ENCODE data around the gene ANKK1.
A peak's percentile ranks its signal among the peaks of the same experiment; 100 is the strongest.

ANKK1 gene

DNA sequence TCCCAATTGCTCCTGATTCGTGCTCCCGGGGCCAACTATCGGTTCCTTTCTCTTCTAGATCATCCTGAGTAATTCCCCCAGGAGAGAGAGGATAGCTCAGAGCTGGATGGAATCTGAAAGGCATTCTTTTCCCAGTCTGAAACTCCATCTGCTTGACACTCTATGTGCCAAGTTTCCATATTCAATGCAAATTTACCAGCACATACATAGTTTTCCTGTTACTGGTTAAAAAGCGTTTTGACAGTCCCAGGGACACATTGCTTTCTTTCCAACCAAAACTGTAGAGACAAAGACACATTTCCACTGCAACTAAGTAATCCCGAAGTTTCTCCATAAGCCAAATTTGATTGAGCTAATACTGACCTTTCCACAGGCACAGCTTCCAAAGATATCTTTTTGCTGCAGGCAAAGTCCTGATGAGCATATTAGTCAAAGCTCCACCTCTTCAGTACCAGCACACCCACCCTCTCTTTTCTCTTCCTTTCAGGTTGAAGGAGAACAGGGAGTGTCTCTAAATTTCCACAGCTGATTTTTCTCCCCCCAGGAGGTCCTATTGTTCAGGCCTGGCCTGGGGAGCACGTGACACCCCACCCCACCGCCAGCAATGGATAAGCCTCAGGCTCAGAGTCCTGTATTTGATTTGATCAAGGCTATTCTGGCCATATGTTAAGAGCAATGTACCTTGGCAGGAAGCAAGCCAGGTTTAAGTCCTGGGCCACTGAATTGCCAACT is 9.7 kb upstream of the ANKK1 start:
- DNase-seq (ENCODE audit: low spot score), result no peak

DNA sequence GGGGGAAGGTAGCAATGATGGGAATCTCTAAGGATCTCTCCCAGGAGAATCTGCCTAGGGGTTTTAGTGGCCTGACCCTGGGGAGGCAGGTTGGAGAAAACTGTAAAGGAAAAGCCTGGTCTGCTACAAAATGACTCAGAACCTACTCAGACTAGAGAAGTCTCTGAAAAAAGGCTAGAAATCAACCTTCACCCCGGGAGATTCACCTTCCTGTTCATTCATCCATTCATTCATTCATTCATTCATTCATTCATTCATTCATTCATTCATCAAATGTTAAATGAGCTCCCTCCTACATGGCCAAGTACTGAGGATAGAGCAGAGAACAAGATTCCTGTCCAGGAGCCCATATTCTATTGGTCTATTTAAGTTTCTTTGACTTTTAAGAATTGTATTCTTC is 8.9 kb upstream of the ANKK1 start:
- no peak for DNase-seq (ENCODE audit: low spot score)

DNA sequence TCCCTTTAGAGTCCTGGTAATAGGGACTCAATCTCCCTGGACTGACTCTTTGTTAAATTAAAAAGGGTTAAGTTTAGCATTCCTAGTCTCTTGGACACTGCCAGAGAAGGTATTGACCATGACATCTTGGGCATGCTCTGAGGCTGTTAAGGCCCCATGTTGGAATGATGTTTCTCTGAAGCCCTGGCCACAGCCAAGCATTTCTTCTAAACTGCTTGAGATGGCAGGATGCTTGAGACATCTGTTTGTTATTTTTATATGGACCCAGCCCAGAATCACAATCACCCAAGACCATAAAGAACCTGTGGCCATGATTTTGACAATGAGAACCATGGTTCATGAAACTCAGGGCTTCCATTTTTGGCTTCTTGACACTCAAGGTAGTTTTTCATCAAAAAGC is 5.5 kb upstream of the ANKK1 start:
- no peak for DNase-seq (ENCODE audit: low spot score)

DNA sequence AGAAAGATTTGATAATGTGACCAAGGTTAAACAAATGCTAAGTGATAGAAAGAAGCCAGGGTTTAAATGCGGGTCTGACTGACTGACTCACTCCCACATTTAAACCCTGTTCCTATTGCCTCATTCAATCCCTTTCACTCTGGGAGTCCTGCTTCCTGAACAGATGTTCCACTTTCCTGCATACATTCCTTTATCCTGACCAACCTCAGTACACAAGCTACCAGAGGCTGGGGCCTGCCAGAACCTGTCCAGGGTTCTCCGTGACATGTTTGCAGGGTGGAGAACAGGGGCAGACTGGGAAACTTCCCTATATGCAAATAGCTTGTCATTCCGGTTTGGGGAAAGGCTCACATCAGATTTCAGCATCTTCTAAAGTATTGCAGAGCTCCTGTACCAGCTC is 3.0 kb upstream of the ANKK1 start:
- DNase-seq (ENCODE audit: low spot score), result no peak

DNA sequence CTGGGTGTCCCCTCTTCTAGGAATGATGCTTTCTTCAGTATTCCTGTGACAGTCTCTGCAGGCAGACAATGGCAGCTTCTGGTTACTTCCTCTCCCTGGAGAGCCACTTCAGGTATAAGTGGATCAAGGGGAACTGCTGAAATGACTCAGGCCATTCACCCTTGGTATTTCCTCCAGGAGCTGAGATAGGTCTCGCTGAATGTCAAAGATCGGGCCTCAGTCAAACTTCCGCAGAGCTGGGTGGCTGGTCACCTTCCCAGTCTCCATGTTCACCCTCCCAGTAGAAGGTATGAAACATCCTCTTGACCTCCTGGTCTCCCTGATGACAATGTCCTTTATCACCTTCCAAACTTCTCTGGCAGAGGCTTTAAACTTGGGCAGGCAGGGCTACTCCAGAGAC is 1.8 kb upstream of the ANKK1 start:
- DNase-seq (ENCODE audit: low spot score), result no peak

DNA sequence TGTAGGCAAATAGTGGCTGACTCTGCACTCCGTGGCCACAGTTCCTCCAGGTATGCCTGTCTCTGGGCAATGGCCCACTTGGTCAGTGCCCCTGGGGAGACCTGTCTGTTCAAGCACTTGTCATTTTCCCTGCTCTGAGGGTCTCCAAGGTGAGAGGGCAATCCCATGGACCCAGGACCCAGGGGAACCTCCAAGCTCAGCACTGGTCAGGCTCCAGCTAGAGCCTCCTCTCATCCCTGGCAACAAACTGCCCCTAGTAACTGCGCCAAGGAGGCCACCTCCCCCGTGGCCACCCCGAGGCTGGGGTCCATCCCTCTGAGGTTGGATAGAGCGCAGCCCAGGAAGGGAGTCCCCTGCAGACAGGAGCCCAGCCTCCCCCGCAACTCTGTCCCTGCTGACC is 713 bp upstream of the ANKK1 start:
- DNase-seq (ENCODE audit: low spot score), result no peak

DNA sequence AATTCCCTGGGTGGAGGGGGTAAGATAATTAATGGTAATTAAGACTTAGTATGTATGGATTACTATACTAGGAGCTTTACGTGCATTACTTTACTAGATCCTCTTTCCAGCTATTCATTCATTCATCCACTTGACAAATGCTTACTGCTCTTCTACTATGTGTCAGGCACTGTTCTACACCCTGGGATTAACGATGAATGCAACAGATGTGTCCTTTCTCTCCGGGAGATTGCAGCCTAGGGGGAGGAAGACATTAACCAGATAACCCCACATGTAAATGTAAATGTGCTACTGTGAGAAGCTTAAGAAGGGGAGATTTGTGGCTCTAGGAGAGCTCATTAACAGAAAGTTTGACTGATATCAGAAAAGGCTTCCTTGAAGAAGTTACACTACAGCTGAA is 1.7 kb downstream of the ANKK1 start:
- no peak for DNase-seq (ENCODE audit: low spot score)

DNA sequence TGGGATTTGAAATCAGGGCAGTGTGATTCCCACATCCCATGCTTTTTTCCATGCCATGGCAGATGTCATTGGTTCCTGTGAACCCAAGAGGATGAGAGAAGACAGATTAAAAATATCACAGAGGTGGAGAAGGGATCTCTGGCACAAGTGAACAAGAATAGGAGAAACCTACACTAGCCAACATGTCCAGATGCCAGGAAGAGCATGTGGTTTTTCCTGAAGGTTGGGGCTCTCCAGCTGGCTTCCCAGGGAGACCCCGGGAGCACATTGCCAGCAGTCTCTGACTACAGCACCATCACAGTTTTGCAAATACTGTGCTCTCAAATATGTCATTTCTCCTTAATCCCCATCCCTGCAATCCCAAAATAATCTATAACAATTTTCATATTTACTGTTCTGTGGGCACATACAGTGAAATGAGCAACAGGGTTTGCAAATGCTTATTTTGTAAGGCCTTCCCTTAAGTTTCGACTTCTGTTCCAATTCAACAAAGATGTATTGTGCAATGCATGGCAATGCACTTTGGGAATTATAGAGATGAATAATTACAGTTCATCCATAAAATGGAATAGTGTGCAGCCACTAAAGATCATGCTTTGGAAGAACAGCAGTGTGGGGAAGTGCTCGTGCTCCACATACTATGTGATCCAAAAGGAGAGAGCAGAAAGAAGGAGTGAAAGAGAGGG is 4.8 kb downstream of the ANKK1 start:
- DNase-seq (ENCODE audit: low spot score), result no peak

DNA sequence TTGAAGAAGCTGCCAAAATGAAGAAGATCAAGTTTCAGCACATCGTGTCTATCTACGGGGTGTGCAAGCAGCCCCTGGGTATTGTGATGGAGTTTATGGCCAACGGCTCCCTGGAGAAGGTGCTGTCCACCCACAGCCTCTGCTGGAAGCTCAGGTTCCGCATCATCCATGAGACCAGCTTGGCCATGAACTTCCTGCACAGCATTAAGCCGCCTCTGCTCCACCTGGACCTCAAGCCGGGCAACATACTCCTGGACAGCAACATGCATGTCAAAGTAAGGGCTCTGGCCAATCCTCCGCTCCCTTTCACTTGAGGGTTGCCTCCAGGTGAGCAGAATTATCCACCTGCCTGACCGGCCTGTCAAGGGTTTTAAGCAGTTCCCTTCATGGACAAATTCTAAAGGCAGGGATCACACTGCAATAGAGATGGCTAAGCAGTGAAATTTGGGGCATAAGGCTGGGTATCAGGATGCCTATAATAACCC is 6.0 kb downstream of the ANKK1 start:
- no peak for DNase-seq (ENCODE audit: low spot score)

DNA sequence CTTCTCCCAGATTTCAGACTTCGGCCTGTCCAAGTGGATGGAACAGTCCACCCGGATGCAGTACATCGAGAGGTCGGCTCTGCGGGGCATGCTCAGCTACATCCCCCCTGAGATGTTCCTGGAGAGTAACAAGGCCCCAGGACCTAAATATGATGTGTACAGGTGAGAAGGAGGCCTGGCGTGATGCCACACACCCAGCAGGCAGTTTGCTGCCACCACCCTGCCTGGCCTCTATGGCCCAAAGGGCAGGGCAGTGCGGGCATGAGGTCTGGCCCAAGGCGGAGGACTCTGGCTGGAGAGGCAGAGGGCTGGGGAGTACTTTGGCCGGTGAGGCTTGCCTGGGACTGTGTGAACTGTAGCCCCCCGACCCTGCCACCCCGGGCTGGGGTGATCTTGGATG is 7.3 kb downstream of the ANKK1 start:
- DNase-seq (ENCODE audit: low spot score), result no peak

DNA sequence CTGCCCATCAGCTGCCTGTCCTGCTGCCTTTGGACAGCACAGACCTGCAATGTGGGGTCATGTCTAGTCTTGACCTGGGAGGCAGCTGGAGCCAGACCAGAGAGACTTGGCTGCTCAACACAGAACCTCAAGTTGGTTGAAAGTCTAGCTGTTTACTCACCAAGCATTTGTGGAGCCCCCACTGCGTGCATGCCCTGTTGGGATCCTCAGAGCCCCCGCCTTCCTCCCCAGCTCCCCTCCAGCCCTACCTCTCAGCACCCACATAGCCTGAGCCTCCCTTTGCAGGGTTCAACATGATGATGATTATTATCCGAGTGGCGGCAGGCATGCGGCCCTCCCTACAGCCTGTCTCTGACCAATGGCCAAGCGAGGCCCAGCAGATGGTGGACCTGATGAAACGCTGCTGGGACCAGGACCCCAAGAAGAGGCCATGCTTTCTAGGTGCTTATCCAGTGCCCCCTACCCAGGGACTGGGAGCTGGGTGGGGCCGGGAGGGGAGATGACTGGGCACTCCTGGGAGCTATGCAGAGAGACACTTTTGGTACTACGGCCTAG is 8.3 kb downstream of the ANKK1 start:
- no peak for DNase-seq (ENCODE audit: low spot score)

DNA sequence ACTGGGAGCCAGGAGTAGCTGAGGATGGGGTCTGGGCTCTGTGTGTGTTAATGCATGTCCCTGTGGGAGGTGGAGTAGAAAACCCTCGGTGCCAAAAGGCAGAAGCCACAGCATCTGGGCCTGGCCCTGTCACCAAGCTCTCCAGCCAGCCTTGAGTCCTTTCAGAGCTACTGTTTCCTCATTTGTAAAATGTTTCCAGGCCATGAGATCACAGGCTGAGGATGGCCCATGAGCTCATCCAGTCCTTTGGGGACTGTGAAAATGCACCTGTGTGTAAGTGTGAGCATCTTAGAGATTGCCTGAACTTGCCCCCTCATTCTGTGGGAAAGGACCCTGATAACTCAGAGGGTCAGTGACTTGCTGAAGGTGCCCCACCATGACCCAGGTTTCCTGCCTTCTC is 9.1 kb downstream of the ANKK1 start:
- no peak for DNase-seq (ENCODE audit: low spot score)

DNA sequence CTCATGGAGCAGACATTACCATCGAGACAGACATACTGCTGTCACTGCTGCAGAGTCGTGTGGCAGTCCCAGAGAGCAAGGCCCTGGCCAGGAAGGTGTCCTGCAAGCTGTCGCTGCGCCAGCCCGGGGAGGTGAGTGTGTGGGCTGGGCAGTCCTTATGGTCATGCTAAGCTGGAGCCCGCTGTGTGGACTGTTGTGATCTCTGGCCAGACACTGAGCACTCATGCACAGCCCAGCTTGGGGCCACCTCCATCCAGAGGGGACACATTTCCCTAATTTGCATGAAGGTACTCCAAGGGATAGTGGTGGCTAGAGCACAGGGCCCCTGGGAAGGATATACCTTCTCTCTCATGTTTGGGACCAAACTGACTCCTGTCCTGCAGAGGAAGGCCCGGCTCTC is 9.6 kb downstream of the ANKK1 start:
- DNase-seq (ENCODE audit: low spot score), result no peak

DNA sequence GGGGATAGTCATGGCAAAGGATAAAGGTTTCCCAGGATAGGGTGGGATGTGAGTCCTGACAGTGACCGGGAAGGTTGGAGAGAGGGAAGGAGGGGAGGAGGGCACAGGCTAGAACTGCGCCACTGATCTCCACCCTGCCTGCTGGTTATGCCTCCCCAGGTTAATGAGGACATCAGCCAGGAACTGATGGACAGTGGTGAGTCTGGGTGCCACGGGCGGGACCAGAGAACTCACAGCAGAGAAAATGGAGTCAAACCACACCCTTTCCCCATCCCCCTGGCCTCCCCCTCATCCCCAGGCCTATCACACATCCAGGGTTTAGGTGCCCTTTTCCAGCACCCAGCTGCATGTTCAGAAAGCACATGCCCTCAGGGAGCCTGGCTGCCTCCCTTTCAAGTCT is 10.2 kb downstream of the ANKK1 start:
- DNase-seq (ENCODE audit: low spot score), result no peak

DNA sequence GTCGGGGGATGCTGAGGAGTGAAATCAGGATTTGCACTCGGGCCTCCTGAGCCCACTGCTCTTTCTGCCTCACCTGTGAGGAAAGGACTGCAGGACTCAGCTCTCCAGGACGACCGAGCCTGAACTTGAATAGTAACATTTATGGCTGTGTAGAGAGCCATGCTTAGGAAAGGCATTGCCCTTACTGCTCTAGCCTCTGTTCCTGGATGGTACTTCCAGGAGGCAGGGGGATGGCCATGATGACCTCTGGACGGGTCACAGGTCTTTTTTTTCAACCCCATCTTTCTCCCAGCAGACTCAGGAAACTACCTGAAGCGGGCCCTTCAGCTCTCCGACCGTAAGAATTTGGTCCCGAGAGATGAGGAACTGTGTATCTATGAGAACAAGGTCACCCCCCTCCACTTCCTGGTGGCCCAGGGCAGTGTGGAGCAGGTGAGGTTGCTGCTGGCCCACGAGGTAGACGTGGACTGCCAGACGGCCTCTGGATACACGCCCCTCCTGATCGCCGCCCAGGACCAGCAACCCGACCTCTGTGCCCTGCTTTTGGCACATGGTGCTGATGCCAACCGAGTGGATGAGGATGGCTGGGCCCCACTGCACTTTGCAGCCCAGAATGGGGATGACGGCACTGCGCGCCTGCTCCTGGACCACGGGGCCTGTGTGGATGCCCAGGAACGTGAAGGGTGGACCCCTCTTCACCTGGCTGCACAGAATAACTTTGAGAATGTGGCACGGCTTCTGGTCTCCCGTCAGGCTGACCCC is 11.3 kb downstream of the ANKK1 start:
- no peak for DNase-seq (ENCODE audit: low spot score)

DNA sequence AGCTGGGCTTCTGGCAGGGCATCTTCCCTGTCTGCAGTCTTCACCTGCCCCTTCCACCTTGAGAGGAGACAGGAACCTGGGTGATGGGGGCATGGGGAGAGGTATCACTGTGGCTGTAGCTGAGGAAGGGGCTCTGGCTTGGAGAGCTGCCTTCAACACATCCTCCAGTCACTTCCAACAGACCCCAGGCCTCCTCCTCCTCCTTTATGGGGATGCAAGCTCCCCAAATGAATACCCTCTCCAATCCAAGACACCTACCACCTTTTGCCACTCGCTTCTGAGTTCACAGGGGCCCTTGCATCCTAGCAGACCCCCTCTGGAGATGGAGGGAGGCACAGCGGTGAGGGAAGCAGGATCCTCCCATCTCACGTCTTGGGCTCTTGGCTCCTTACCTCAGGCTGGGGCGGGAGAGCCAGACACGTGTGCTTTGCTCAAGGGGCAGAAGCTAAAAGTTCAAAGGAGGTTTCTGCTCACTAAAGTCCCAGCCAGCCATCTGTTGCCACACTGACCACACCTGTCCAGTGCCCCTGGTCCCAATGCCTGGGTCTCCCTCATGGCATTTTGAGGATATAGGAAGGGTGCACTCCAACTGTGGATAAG is 13.2 kb downstream of the ANKK1 start:
- DNase-seq (ENCODE audit: low spot score), result no peak

DNA sequence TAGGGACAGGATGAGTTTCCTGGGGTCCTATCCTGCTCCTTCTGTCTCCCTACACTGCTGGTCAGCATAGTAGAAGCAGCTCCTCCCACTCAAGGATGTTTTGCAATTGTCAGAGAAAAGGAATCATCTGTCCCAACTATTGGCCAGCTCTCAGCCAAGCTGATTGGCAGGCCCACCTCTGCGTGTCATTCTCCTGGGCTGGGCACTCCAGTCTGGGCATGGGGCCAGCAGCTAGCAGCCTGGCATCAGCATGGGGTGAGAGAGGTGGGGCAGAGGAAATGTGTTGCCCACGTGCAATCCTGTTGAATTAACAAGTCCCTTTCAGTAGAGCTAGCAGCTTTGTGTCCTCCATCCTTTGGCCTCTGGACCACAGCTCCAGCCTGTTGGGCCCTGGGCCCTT is 14.1 kb downstream of the ANKK1 start:
- DNase-seq (ENCODE audit: low spot score), result peak; percentile 34

DNA sequence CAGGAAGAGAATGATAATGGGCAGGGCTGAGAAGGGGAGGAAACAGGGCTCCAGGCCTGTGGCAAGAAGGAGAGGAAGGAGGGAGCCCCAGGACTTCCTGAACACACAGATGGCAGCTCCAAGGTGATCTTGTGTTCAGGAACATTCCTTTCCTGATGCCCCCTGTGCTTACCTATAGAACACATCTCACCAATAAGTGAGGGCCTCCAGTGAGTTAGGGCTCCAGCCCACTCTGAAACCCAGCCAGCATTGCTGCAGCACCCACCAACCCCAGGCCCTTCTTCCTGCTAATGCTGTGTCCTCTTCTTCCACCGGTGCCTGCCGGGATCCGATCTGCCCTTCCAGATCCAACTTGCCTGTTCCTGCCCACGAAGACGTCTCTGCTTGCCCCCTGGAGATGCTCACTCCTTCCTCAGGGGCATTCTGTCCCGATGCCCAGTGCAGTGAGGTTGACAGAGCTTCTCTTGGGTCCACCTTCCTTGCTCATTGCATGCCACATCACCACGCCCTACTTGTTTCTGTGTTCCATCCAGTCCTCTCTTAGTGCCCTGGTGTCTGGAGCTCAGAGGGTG is 17.4 kb downstream of the ANKK1 start:
- DNase-seq (ENCODE audit: low spot score), result no peak

DNA sequence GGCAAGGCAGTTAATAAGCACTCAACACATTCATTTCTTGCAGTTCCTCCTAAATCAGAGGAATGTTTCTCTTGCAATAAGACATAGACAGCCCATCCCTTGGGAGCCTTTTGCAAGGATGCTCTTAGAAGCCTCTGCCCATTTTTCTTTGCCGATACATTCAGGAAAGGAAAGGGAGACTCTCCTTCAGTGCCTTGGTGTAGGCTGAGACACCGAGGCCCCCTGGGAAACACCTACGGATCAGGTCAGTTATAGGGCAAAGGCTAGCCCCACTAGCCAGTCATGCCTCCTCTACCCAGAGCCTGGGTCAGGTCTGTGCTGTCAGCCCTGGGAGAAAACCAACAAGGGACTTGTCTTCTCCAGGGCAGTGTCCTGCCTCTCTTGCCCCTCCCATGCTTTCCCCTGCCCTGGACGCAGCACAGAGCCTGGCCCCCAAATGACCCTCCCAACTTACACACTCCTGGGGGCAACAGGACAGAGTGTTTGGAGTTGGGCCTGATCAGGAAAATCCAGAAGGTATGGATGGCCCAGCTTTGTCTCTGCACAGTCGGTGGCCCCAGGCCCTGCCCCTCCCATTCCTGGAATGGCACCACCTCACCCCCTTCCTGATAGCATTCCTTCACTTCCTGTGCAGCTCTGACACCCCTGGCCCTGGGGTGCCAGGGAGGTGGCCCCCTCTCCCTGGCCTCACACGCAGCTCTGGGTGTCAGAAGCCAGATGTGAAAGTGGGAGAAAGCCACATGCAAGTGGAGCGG is 18.3 kb downstream of the ANKK1 start:
- DNase-seq (ENCODE audit: low spot score), result no peak

DNA sequence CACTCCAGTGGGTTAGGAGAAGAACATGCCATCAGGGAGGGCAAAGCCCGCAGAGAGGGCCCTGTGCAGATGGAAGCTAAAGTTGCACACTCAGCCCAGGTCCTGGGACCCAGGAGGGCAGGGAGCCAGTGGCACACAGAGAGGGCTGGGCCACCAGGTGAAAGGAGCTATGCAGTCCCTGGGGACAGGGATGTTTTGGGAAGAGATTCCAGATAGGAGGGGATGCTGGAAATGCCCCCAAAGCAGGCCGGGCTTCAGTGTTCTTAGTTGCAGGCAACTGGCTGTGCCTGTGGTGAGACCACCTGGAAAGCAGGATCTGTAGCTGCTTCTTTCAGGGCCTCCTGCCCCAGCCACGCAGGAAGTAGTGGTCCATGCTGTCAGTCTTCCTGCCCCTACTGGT is 19.6 kb downstream of the ANKK1 start:
- no peak for DNase-seq (ENCODE audit: low spot score)

DNA sequence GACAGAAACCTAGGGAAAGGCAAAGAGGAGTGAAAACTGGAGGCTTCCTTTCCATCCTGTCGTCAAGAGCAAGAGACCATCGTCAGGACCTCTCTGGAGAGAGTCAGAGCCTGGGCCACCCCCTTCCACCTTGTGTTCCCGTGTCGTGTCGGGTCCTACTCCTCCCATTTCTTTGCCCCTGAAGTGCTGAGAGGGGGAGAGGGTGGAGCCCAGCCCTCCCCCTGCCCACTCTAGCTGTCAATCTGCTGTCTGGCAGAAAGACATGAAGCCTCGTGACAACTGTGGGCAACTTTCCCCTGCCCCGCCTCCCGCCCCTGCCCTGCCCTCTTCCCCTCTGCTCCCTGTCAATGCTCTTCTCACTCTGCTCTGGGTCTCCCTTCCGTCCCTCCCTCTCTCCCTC is 20.6 kb downstream of the ANKK1 start:
- no peak for DNase-seq (ENCODE audit: low spot score)
